Astrocyte (in vitro differentiated cells and primary cell): ENCODE measurements around the gene JMJD7. TPM values are rescaled to one million over a fixed set of nuclear protein-coding genes. Genes with fewer than 3 reads are reported as not detected.

Experiments used
- DNase-seq: peaks from one replicate; pipeline ENCODE4 v3.0.0-alpha.2; 2010; ENCODE audit warnings: low read depth
- FAIRE-seq: peaks from 2 replicates; lab custom pipeline; 2011; peaks lifted over from hg19 to GRCh38; lab: Jason Lieb, UNC
- H2AFZ ChIP-seq: 2 replicates; pipeline ENCODE4 v1.6.0; 2012; ENCODE audit warnings: low read depth, low read length, inconsistent platforms
- H3K27ac ChIP-seq: 2 replicates; pipeline ENCODE4 v1.5.1; 2011; ENCODE audit warnings: low read depth, low read length, inconsistent platforms
- H3K27me3 ChIP-seq: 2 replicates; pipeline ENCODE4 v1.6.0; 2011; ENCODE audit warnings: low read length, inconsistent platforms; ENCODE audit not compliant: insufficient read depth
- H3K36me3 ChIP-seq: 2 replicates; pipeline ENCODE4 v1.5.1; 2011; ENCODE audit warnings: low read length, inconsistent platforms; ENCODE audit not compliant: insufficient read depth
- H3K4me1 ChIP-seq: 2 replicates; pipeline ENCODE4 v1.5.1; 2011; ENCODE audit warnings: low read length, inconsistent platforms; ENCODE audit not compliant: insufficient read depth
- H3K4me2 ChIP-seq: 2 replicates; pipeline ENCODE4 v1.6.0; 2012; ENCODE audit warnings: low read length, inconsistent platforms
- H3K4me3 ChIP-seq: 2 replicates; pipeline ENCODE4 v1.5.1; 2011; ENCODE audit warnings: low read depth, mild to moderate bottlenecking, low read length, inconsistent platforms; ENCODE audit not compliant: insufficient read depth
- H3K79me2 ChIP-seq: 2 replicates; pipeline ENCODE4 v1.6.0; 2012; ENCODE audit warnings: mild to moderate bottlenecking, low read length, inconsistent platforms; ENCODE audit not compliant: insufficient read depth
- H3K9ac ChIP-seq: 2 replicates; pipeline ENCODE4 v1.6.0; 2012; ENCODE audit warnings: mild to moderate bottlenecking, low read length, inconsistent platforms
- H3K9me3 ChIP-seq: 2 replicates; pipeline ENCODE4 v1.5.1; 2012; ENCODE audit warnings: low read depth, mild to moderate bottlenecking, low read length, inconsistent platforms; ENCODE audit not compliant: insufficient read depth
- H4K20me1 ChIP-seq: 2 replicates; pipeline ENCODE4 v1.6.0; 2012; ENCODE audit warnings: low read length, inconsistent platforms; ENCODE audit not compliant: insufficient read depth
- H3K27ac Mint-ChIP-seq: one replicate; pipeline ENCODE4 v1.8.0; 2021; ENCODE audit warnings: mild to moderate bottlenecking, mixed read lengths; ENCODE audit not compliant: unreplicated experiment
- H3K27me3 Mint-ChIP-seq: one replicate; pipeline ENCODE4 v1.8.0; 2021; ENCODE audit warnings: low read depth, mixed read lengths; ENCODE audit not compliant: unreplicated experiment
- H3K36me3 Mint-ChIP-seq: one replicate; pipeline ENCODE4 v1.8.0; 2021; ENCODE audit warnings: low read depth, mixed read lengths; ENCODE audit not compliant: unreplicated experiment
- H3K4me1 Mint-ChIP-seq: one replicate; pipeline ENCODE4 v1.8.0; 2021; ENCODE audit warnings: low read depth, mixed read lengths; ENCODE audit not compliant: unreplicated experiment
- H3K4me3 Mint-ChIP-seq: one replicate; pipeline ENCODE4 v1.8.0; 2021; ENCODE audit warnings: mild to moderate bottlenecking, moderate library complexity, mixed read lengths; ENCODE audit not compliant: unreplicated experiment
- H3K9me3 Mint-ChIP-seq: one replicate; pipeline ENCODE4 v1.8.0; 2021; ENCODE audit warnings: mild to moderate bottlenecking, mixed read lengths; ENCODE audit not compliant: unreplicated experiment
- EZH2 ChIP-seq: IDR thresholded peaks from 2 replicates; pipeline ENCODE4 v1.6.1; 2012; ENCODE audit warnings: mild to moderate bottlenecking, low read length, inconsistent platforms; ENCODE audit not compliant: insufficient read depth
- total RNA-seq: library from RNA; stranded (reverse); gene quantifications from 2 replicates; pipeline ENCODE4 v1.2.1, GENCODE V29; 2021
- TF ChIP-seq, protein P1 (sequence below): IDR thresholded peaks from 2 replicates; pipeline ENCODE4 v1.5.1; 2011; ENCODE audit warnings: low read depth, mild to moderate bottlenecking, inconsistent platforms, low read length, moderate library complexity; ENCODE audit not compliant: insufficient read depth

Gene JMJD7
- total RNA-seq, 1 donor from 2014 or later, result 7.6 TPM

- no peak for FAIRE-seq
These were observed 29.0 kb upstream of the JMJD7 start for GRCh38 chr15:41798607-41799487.

DNA sequence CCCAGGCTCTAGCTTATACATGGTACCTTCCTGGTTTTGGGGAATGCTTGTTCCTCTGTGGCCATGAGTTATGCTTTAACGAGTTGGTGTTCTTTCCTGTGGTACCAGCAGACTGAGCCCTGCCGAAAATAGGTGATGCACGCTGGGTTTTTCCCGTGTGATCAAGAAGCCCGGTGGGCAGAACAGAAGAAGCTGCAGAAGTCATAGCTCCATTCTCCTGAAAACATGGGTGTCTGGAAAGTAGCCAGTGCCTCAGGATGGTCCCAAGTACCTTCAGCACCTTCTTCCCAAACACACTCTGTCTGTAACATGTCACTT, 28.4 kb upstream of the JMJD7 start:
- TF ChIP-seq, protein P1, sequence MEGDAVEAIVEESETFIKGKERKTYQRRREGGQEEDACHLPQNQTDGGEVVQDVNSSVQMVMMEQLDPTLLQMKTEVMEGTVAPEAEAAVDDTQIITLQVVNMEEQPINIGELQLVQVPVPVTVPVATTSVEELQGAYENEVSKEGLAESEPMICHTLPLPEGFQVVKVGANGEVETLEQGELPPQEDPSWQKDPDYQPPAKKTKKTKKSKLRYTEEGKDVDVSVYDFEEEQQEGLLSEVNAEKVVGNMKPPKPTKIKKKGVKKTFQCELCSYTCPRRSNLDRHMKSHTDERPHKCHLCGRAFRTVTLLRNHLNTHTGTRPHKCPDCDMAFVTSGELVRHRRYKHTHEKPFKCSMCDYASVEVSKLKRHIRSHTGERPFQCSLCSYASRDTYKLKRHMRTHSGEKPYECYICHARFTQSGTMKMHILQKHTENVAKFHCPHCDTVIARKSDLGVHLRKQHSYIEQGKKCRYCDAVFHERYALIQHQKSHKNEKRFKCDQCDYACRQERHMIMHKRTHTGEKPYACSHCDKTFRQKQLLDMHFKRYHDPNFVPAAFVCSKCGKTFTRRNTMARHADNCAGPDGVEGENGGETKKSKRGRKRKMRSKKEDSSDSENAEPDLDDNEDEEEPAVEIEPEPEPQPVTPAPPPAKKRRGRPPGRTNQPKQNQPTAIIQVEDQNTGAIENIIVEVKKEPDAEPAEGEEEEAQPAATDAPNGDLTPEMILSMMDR, result no peak
- TF ChIP-seq EZH2, result no peak
- Mint-ChIP-seq H3K27me3 (no peaks in the 10 kb centered on the region), H3K27ac (peak overlapping the region; percentile 59), H3K36me3 (peaks cover 11% of the 10 kb centered on the region), H3K9me3 (no peaks in the 10 kb centered on the region), H3K4me3 (no peak overlapping the region), H3K4me1 (peaks cover 33% of the 10 kb centered on the region)
- no peak overlapping the region for H3K4me3 ChIP-seq
- FAIRE-seq (no peak), DNase-seq (no peak)
- no peak overlapping the region for H3K4me2 ChIP-seq
- no peaks in the 10 kb centered on the region for H3K27me3 ChIP-seq
- H3K27ac ChIP-seq, result no peak overlapping the region
- H3K79me2 ChIP-seq, result peaks cover 31% of the 10 kb centered on the region
- H3K36me3 ChIP-seq, result peaks cover 4% of the 10 kb centered on the region
- no peak overlapping the region for H2AFZ ChIP-seq
- H4K20me1 ChIP-seq, result peaks cover 36% of the 10 kb centered on the region
- H3K4me1 ChIP-seq, result peaks cover 18% of the 10 kb centered on the region
- H3K9ac ChIP-seq, result no peak overlapping the region
- no peaks in the 10 kb centered on the region for H3K9me3 ChIP-seq

More at GRCh38 chr15:41798607-41799487, 29.0 kb upstream of the JMJD7 start:
- H3K27ac ChIP-seq, result no peak overlapping the region
- no peak for DNase-seq
- TF ChIP-seq, protein P1, result no peak
- TF ChIP-seq EZH2, result no peak
- no peak overlapping the region for H2AFZ ChIP-seq
- Mint-ChIP-seq H3K36me3 (peaks cover 11% of the 10 kb centered on the region), H3K4me1 (peaks cover 37% of the 10 kb centered on the region), H3K4me3 (no peak overlapping the region), H3K27me3 (no peaks in the 10 kb centered on the region), H3K9me3 (no peaks in the 10 kb centered on the region), H3K27ac (peak overlapping the region; percentile 36)
- no peak overlapping the region for H3K4me3 ChIP-seq
- H3K36me3 ChIP-seq, result peaks cover 4% of the 10 kb centered on the region
- H3K9ac ChIP-seq, result no peak overlapping the region
- no peak overlapping the region for H3K4me2 ChIP-seq
- H4K20me1 ChIP-seq, result peaks cover 36% of the 10 kb centered on the region
- peaks cover 18% of the 10 kb centered on the region for H3K4me1 ChIP-seq
- H3K79me2 ChIP-seq, result peaks cover 32% of the 10 kb centered on the region
- no peaks in the 10 kb centered on the region for H3K27me3 ChIP-seq
- H3K9me3 ChIP-seq, result no peaks in the 10 kb centered on the region

DNA sequence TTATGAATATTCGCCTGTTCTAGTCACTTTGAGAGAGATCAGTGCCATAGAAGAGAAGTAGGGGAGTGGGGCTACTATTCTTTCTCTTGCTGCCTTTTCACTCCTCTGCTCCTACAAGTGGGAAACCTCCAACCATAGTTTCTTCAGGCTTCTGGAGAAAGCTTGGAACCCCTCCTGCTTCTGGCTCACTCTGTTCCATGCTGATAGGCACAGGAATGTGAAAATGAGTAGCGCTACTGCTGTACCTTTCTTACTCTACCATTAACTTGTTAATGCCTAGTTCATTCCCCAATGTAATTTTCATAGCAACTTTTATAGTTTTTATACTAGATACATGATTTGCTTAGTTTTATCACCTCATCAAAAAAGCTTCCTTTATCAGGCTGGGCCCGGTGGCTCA, 26.7 kb upstream of the JMJD7 start:
- no peak for TF ChIP-seq EZH2
- TF ChIP-seq, protein P1, result no peak
- Histone ChIP-seq H2AFZ (no peak overlapping the region), H3K27ac (no peak overlapping the region), H3K4me2 (no peak overlapping the region), H3K4me3 (no peak overlapping the region), H3K9me3 (no peaks in the 10 kb centered on the region), H3K36me3 (peaks cover 4% of the 10 kb centered on the region), H3K27me3 (no peaks in the 10 kb centered on the region), H4K20me1 (peaks cover 36% of the 10 kb centered on the region), H3K4me1 (peaks cover 18% of the 10 kb centered on the region), H3K9ac (no peak overlapping the region), H3K79me2 (peaks cover 27% of the 10 kb centered on the region)
- Mint-ChIP-seq H3K27ac (no peak overlapping the region), H3K9me3 (no peaks in the 10 kb centered on the region), H3K4me3 (no peak overlapping the region), H3K27me3 (no peaks in the 10 kb centered on the region), H3K36me3 (peaks cover 16% of the 10 kb centered on the region), H3K4me1 (peaks cover 31% of the 10 kb centered on the region)
- FAIRE-seq (no peak), DNase-seq (no peak)
